ENCODE measurements around the gene TMEM119. TPM values are rescaled to one million over a fixed set of nuclear protein-coding genes. Genes with fewer than 3 reads are reported as not detected.

Gene TMEM119
- total RNA-seq, 1 experiment from 2014 or later = 0.58 TPM

GRCh38 chr12:108605690-108606406 is 8.0 kb upstream of the TMEM119 start:
- DNase-seq (ENCODE audit: low spot score) = no peak
- in situ Hi-C loops (cut with HindIII; ENCODE audit: low sequenced_read_pairs) = no loop called here

- no peak for DNase-seq (ENCODE audit: low spot score)
- in situ Hi-C loops (cut with HindIII; ENCODE audit: low sequenced_read_pairs) = no loop called here
Measured at GRCh38 chr12:108605000-108605689, 7.3 kb upstream of the TMEM119 start.

DNA sequence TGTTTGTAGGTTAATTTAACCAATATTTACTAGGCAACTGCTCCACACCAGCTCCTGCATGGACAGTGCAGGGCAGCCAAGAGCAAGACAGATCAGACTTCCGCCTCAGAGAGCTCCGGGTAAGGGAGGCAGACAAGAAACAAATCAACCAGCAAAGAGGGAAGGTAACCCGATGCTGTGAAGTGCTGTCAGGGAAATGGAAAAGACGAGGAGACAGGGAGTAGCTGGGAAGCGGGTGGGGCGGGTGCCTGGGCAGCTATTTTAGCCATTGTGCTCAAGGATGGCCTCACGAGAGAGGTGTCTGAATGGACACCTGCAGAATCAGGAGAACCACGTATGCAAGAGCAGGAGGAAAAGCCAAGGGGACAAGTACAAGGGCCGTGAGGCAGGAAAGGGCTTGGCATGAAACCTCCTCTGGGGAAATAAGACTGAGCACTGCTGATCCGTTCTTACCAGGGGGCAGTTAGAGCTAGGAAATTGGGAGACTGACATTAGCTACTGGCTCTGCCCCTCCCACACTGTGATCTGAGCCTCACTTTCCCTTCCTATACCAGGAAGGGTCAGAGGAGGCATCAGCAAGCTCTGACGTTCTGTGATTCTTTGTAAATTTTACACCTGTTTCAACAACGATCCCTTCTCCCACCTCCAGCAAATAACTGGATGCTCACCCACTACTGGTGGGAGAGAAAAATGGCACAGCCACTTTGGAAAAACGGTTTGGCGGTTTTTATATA is 6.5 kb upstream of the TMEM119 start:
- in situ Hi-C loops (cut with HindIII; ENCODE audit: low sequenced_read_pairs) = no loop called here
- DNase-seq (ENCODE audit: low spot score) = no peak

DNA sequence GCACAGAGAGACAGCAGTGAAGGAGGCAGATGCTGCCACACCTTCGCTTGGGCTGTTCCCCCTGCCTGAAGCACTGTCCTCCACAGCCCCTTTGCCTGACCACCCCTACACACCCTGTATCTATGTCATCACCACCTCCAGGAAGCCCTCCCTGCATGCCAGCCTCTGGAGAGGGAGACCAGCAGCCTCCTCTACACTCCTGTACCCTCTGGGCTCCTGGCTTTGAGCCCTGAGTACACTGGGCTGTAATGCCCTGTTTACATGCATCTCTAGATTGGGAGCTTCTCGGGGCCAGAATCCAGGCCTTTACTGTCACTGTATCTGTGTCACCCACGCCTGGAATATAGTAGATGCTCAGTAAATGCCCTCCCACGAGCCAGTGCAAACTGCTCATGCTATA is 5.9 kb upstream of the TMEM119 start:
- in situ Hi-C loops (cut with HindIII; ENCODE audit: low sequenced_read_pairs) = no loop called here
- no peak for DNase-seq (ENCODE audit: low spot score)

DNA sequence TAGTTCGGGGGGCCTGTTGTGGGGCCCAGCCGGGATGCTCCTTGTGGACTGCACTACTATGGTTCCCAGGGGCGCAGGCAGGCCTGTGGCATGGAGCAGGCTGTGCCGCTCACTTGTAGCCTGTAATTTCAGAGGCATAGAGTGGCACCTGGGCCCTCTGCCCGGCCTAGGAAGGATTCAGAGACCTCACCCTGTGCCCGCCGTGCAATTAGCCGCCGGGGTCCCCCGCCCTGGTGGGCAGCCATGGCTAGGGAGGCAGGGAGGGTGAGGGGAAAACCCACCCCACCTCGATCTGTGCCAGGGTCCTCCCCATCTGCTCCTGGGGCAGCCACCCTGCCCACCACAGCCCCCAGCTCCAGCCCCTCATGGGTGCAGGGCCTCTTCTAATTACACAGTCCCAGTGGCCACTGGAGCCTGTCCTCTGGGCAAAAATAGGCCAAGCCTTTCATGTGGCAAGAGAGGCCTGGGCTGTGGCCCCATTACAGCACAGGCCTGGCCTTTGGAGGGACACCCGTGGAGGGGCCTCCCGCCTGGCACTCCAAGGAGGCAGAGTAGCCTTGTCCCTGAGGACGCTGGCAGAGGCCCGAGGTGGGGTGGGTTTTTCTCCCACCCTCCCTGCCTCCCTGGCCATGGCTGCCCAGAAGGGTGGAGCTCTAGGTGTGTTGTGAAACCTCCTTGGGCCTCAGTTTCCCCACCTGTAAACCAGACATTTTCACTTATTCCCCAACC is 5.3 kb upstream of the TMEM119 start:
- in situ Hi-C loops (cut with HindIII; ENCODE audit: low sequenced_read_pairs) = no loop called here
- DNase-seq (ENCODE audit: low spot score) = no peak

DNA sequence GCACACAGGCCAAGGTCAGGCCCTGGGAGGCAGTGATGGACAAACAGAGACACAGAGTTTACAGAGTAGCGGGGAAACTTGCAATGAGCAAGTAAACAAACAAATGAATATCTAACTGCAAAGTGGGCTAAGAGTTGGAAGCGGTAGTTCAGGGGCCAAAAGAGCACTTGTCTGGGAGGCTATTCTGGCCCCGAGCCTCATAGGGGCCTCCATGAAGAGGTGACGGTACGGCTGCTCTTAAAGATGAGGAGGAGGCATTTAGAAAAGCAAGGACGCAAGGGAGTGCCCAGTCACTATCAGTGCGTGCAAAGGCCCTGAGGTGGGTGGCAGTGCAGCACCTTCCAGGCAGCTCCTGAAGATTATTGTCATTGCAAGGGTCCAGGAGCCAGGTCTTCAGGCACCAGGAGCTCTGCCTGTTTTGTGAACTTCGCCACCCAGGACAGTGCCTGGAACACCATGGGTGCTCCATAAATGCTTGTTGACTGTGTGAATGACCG is 4.4 kb upstream of the TMEM119 start:
- DNase-seq (ENCODE audit: low spot score) = no peak
- in situ Hi-C loops (cut with HindIII; ENCODE audit: low sequenced_read_pairs) = no loop called here

- no peak for DNase-seq (ENCODE audit: low spot score)
- in situ Hi-C loops (cut with HindIII; ENCODE audit: low sequenced_read_pairs) = no loop called here
Measured at GRCh38 chr12:108600702-108601007, 2.8 kb upstream of the TMEM119 start.

GRCh38 chr12:108599948-108600701 is 2.2 kb upstream of the TMEM119 start:
- DNase-seq (ENCODE audit: low spot score) = no peak
- in situ Hi-C loops (cut with HindIII; ENCODE audit: low sequenced_read_pairs) = no loop called here

- in situ Hi-C loops (cut with HindIII; ENCODE audit: low sequenced_read_pairs) = no loop called here
- no peak for DNase-seq (ENCODE audit: low spot score)
Measured at GRCh38 chr12:108599541-108599940, 1.7 kb upstream of the TMEM119 start.

GRCh38 chr12:108598553-108599250 is 818 bp upstream of the TMEM119 start:
- in situ Hi-C loops (cut with HindIII; ENCODE audit: low sequenced_read_pairs) = no loop called here
- no peak for DNase-seq (ENCODE audit: low spot score)

GRCh38 chr12:108596854-108597558 is 878 bp downstream of the TMEM119 start:
- in situ Hi-C loops (cut with HindIII; ENCODE audit: low sequenced_read_pairs) = no loop called here

DNA sequence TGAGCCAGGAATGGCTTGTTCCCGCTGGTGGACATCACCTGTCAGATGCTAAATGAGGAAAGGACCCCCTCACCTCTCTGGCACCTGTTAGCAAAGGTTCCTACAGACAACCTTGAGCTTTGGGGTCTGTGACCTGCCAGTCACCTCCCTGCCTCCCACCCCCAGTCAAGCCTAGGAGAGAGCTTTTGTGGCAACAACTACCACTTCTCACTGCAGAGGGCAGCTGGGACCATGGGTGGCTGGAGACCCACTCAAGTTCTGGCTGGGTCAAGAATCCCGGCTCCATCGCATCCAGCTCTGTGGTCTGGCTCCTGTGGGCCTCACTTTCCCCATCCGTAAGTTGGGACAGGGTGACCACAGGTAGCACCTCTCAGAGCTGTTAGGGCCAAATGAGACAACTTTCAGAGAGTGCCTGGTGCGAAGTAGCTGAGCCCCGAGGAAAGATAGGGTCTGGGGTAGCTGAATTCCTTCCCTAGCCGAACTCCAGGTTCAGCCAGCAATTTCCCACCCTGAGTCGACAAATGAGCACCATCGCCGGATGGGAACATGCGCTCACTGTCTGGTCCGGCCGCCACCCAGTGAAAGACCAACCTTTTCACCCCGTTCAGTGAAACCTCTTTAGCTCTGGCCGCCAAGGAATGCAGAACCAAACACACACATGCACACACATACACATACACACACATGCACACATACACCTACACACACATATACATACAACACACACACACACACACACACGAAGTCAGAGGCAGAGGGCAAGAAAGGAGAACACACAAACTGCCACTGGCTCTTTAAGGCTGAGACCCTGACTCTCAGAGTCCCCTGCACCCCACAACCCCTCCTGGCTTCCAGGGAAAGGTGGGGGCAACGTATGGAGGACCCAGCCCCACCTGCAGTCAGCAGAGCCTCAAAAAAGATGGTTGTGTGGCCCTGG is 1.9 kb downstream of the TMEM119 start:
- in situ Hi-C loops (cut with HindIII; ENCODE audit: low sequenced_read_pairs) = no loop called here
- DNase-seq (ENCODE audit: low spot score) = no peak

More at GRCh38 chr12:108596854-108597558, 878 bp downstream of the TMEM119 start:
- no peak for DNase-seq (ENCODE audit: low spot score)

- no peak for DNase-seq (ENCODE audit: low spot score)
- in situ Hi-C loops (cut with HindIII; ENCODE audit: low sequenced_read_pairs) = no loop called here
Measured at GRCh38 chr12:108594960-108595710, 2.7 kb downstream of the TMEM119 start.

GRCh38 chr12:108594323-108594903 is 3.5 kb downstream of the TMEM119 start:
- no peak for DNase-seq (ENCODE audit: low spot score)
- in situ Hi-C loops (cut with HindIII; ENCODE audit: low sequenced_read_pairs) = no loop called here

DNA sequence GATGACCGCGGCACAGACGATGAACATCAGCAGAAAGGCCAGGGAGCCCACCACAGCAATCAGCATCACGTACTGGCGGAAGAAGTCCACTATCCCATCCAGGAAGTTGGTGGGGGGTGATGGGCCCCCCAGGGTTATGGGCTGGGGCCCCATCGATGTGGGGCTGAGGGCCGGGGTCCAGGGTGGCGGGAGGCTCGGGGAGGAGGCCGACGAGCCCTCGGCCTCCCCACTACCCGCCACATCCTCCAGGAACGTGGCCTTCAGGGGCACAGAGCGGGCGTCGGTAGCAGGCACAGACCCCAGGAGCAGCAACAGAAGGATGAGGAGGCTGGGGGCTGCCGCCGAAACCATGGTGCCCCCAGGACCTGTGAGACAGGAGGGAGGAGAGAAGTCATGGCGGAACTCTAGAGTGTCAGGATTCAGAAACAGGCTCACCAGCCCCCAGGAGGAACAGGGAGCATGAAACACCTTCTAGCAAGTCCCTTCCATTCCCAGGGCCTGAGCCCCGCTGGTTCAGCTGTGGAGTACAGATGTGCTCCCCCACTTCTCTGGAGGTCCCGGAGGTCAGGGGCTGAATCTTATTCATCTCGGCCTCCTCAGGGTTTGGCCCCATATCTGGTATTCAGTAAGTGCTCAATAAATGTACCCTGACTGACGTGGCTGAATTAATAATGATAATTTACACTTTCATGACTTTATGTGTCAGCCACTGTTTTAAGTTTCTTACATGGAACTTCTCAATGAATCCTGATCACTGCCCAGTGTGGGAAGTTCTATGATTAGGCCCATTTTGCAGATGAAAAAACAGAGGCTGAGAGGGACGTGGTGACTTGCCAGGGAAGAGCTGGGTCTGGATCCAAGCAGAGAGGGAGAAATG is 5.6 kb downstream of the TMEM119 start:
- in situ Hi-C loops (cut with HindIII; ENCODE audit: low sequenced_read_pairs) = no loop called here

More for the DNA sequence above, 5.6 kb downstream of the TMEM119 start:
- DNase-seq (ENCODE audit: low spot score) = no peak
